GM19238 (cell line): ENCODE data around the gene VEGFB.

Experiments used
- DNase-seq: peaks from one replicate; pipeline ENCODE4 v3.0.0; 2011; ENCODE audit warnings: low spot score; ENCODE audit not compliant: insufficient read length

Gene VEGFB

DNA sequence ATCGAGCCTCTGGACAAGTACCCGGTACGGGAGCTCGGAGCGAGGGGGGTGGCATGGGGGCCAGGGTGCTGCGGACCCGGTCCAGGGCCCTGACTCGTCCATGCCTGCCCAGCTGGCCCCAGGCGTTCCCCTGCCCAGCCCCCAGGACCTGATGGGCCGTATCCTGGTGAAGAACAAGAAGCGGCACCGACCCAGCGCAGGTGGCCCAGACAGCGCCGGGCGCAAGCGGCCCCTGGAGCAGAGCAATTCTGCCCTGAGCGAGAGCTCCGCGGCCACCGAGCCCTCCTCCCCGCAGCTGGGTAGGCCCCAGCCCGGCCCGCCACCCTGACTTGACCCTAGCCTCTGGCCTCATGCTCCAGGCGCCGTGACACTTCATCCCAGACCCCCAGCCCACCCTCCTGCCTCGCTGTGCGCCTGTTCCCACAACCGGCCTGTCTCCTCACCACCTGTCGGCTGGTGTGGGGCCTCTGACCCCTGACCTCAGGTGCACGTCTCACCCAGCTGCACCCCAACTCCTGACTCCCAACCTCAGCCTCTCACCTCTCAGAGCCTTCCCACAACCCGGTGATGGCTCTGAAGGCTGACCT lies 24.7 kb downstream of the VEGFB start:
- DNase-seq, result no peak

DNA sequence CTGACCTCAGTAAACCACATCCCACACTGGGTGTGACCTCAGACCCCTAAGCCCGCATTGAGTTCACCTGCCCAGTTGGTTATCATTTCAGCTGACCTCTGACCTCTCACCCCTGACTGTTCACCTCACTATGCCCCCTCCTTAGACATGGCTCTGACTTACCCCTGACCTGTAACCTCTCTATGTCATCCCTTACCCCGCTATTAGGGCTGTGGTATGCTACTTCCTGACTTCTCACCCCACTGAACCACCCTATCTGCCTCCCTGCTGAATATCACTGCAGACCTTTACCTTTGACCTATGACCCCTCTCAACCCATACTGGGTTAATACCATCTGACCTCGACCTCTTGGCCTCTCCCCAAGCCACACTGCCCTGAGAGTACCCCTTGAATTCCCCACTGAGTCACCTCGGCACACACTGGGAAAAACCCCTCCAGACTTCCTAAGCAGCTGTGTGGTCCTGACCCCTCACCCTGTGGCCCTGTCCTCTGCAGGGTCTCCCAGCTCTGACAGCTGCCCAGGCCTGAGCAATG lies 25.2 kb downstream of the VEGFB start:
- DNase-seq, result no peak

DNA sequence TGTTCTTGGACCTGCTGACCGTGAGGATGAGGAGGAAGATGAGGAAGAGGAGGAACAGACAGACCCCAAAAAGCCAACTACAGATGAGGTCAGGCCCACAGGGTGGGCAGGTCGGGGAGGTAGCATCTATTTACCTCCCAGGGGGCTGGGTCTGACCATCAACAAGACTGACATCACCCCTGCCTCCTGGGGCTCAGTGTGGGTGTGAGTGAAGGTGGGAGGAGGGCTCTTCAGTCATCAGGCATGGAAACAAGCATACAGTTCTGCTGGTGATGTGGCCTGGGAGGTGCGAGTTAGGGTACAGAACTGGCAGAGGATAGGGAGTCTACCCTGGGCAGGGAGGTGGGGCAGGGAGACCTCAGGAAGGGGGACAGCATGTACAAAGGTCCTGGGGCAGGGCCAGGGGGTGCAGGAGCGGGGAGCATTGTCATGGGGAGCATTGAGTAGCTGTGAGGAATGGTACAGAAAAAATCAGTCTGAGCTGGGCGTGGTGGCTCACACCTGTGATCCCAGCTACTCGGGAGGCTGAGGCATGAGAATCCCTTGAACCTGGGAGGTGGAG lies 25.8 kb downstream of the VEGFB start:
- no peak for DNase-seq

DNA sequence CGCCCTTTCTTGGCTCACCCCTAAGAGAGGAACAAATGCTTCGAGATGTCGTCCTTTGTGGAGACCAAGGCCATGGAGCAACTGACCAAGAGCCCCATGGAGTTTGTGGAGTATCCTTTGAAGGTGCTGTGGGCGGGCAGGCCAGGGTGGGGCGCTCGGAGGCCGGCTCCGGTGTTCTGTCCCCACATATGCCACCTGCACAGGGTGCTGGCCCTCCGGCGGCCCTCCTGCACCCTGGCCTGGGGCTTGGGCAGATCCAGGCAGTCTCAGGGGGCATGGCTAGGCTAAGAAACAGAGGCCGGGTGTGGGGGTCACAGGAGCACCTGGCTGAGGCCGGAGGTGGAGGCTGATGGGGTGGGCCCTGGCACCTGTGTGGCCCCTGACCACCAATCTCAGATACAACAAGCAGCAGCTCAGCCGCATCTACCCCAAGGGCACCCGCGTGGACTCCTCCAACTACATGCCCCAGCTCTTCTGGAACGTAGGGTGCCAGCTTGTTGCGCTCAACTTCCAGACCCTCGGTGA lies 27.2 kb downstream of the VEGFB start:
- no peak for DNase-seq

DNA sequence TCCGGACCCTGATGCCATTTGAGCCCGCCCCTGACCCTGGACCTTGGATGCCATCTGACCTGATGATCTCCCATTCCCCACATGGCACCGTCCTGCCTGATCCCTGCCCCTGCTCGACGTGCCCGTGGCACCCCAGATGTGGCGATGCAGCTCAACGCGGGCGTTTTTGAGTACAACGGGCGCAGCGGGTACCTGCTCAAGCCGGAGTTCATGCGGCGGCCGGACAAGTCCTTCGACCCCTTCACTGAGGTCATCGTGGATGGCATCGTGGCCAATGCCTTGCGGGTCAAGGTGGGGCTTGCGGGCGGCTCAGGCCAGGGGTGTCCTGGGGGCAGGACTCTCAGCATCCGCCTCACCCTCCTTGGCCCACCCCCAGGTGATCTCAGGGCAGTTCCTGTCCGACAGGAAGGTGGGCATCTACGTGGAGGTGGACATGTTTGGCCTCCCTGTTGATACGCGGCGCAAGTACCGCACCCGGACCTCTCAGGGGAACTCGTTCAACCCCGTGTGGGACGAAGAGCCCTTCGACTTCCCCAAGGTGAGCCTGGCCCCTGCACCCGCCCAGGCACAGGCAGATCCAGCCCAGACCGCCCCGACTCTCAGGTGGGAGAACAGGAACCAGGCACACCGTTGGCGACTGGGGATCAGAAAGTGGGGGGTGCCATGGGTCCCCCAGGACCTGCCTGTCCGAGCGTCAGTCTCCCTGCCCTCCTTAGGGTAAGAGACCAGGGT lies 28.1 kb downstream of the VEGFB start:
- no peak for DNase-seq

DNA sequence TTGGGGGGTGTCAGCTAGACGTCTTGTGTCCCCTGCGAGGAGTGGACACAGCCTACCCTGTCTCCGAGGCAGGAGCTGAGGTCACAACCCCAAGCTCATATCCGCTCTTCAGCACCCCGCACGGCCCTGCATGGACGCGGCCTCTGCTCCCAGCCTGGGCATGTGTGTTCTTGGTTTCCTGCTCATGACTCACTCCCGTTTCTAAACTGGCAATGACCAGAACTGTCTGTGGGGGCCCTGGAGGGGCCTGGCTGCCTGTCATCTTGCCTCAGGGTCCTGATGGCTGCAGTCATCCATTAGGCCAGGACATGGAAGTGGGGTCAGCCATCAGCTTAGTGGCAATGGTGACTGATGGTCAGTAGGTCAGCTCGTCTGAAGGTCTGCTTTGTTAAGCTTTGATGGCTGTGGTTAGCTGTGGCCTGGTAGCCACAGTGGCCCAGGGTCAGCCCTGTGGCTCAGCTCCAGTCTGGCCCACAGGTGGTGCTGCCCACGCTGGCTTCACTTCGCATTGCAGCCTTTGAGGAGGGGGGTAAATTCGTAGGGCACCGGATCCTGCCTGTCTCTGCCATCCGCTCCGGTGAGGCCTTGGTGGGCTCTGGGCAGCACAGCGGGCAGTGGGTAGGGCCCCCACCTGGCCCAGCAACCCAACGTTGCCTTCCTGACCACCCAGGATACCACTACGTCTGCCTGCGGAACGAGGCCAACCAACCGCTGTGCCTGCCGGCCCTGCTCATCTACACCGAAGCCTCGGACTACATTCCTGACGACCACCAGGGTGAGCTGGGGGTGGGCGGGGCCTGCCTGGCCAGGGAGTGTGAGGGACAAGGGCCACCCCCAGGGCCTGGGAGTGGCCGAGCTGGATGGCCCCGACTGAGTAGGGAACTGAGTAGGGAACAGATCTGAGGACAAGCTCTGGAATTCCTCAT lies 28.9 kb downstream of the VEGFB start:
- no peak for DNase-seq

DNA sequence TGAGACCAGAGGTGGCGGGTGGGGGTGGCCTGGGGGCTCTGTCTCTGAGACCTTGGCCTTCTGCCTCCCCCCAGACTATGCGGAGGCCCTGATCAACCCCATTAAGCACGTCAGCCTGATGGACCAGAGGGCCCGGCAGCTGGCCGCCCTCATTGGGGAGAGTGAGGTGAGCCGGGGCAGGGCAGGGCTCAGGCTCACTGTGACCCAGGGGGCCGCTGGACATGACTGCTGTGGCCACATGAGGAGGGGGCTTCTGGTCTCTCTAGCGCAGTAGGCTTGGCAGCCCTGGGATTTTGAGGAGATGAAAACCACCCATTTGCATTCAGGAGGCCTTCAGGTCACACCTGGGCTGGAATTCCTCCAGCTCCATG lies 29.5 kb downstream of the VEGFB start:
- no peak for DNase-seq

DNA sequence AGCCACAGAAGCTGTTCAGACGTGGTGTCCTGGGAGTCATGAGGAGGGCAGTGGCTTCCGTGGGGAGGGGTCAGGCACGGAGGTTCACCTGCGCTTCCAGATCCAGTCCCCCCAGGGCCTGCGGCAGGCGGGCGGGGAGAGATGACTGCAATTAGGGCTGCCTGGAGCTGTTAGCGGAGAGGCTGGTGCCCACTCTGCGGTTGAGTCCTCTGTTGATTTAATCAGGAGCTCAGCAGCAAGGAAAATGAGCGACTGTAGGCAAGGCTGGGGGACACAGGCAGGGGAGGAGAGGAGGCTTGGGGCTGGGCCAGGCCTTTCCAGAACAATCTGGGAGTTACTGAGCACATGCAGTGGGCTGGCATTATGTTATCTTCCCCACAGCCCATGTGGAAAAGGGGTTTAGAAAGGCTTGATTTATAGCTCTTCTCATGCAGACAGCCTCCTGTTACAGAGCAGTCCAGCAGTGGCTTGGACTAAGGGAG lies 30.0 kb downstream of the VEGFB start:
- no peak for DNase-seq

DNA sequence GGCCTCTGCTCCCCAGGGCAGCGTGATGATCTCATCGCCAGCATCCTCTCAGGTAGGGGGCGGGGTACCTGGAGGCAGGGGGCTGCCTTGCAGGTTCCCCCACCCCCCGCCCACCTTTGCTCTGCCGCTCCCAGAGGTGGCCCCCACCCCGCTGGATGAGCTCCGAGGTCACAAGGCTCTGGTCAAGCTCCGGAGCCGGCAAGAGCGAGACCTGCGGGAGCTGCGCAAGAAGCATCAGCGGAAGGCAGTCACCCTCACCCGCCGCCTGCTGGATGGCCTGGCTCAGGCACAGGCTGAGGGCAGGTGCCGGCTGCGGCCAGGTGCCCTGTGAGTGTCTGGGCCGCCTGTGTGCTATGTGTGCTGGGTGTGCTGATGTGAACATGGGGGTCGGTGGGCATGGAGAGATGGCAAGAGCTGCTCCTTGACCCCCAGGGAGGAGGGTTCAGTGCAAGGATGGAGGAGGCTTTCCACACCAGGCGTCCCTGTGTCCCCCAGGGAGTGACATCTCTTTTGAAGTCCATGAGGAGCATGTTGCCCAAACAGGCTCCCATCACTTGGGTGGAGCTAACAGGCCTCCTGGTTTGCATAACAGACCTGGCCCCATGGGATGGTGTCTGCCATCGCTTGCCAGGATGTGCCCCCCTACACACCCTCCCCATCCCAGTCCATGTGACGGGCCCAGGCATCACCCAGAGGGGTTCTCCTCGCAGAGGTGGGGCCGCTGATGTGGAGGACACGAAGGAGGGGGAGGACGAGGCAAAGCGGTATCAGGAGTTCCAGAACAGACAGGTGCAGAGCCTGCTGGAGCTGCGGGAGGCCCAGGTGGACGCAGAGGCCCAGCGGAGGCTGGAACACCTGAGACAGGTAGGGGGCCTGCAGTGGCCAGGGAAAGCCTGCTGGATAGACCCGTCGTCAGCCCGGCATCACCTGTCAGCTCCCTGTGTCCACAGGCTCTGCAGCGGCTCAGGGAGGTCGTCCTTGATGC lies 31.1 kb downstream of the VEGFB start:
- no peak for DNase-seq

DNA sequence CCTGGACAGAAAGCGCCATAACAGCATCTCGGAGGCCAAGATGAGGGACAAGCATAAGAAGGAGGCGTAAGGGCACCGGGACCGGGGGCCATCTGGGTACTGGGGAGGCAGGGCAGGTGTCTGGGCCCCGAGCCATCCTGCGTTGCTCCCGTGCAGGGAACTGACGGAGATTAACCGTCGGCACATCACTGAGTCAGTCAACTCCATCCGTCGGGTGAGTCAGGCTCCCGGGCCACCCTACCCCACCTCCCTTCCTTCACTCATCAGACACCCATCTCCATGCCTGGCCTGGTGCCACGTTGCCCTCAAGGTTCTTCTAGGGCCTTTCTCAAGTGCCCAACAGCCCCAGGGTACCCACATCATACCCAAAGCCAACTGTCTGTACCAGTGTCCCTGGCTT lies 32.0 kb downstream of the VEGFB start:
- DNase-seq, result no peak

DNA sequence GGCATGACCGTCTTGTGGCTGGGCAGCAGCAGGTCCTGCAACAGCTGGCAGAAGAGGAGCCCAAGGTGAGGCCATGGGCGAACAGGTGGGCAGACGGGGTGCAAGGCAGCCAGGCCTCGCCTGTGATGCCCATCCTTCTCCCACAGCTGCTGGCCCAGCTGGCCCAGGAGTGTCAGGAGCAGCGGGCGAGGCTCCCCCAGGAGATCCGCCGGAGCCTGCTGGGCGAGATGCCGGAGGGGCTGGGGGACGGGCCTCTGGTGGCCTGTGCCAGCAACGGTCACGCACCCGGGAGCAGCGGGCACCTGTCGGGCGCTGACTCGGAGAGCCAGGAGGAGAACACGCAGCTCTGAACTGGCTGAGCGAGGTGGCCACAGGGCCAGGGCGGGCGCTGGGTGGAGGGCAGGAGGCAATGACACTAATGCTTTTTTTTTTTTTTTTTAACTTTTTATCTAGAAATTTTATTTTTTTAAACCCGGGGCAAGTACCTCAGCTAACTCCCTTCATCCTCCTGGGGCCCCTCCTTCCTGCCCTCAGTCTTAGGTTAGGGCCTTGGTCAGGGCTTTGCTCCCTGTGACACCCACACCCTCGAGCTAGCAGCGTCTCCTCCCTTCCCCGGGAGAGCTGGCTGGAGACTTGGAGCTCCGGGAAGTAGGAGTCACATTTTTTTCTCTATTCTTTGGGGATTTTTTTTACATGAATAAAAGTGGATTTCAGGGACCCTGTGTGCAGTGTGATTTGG lies 33.0 kb downstream of the VEGFB start:
- no peak for DNase-seq

DNA sequence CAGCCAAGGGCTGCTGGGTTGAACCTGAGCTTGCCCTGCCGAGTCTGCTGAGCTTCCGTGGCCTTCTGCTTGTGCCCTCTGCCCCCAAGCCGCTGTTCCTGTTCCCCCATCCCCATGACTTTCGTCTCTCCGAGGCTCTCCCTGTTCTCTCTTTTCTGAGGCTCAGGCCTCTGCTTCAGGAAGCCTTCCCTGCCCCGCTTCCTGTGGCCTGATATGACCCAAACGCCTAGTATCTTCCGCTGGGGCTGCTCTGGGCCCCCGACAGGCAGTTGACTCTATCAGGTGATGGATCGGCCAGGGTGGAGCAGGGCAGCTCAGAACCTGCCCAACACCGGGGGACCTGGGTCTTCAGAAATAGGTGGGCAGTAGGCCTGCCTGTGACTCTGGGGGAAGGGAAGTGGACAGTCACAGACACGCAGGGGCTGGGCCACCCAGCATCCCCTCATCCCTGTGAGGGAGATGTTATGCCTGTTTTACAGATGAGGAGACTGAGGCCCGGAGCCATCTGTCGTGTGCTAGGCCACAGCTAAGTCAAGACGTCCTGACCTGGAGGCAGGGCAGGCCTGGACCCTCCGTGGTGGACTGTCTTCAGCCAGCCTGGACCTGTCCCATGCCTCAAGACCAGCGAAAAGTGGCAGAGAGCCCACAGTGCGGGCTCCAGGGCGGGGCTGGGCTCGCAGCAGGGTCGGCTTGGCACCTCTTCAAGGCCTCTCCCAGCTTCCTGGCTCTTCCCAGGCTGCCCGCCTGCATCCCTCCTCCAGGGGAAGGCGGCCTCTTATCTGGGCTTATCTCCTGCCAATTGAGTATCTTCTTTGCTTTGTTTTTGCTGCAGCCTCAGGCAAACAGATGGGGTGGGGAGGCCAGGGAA lies 33.9 kb downstream of the VEGFB start:
- no peak for DNase-seq

DNA sequence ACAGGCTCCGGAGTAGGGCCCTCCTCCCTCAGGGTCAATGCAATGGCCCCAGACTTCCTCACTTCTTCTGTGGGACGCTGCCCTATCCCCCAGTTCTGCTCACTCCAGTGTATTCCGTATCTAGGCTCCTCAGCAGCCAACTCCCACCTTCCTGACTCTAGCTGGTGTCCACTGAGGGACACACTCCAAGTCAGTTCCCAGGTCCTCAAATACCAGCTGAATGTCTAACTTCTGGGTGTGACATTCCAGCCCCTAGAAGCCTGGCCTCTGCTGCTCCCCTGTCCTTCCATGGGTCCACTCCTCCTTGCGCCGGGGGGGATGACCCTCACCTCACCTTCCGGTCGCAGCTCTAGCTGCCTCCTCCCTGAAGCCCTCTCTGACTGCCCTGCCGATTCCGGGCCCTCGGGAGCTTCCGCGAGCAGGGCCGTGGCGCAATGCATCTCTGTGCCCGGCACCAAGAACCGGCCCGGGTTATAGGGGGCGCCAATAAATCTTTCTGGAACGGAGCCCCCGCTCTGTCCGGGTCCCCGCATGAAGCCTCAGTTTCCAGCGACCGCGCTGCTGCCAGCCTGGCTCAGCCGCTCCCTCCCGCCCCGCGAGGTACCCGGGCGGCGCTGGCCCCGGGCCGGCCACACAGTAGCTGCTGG lies 34.6 kb downstream of the VEGFB start:
- no peak for DNase-seq

DNA sequence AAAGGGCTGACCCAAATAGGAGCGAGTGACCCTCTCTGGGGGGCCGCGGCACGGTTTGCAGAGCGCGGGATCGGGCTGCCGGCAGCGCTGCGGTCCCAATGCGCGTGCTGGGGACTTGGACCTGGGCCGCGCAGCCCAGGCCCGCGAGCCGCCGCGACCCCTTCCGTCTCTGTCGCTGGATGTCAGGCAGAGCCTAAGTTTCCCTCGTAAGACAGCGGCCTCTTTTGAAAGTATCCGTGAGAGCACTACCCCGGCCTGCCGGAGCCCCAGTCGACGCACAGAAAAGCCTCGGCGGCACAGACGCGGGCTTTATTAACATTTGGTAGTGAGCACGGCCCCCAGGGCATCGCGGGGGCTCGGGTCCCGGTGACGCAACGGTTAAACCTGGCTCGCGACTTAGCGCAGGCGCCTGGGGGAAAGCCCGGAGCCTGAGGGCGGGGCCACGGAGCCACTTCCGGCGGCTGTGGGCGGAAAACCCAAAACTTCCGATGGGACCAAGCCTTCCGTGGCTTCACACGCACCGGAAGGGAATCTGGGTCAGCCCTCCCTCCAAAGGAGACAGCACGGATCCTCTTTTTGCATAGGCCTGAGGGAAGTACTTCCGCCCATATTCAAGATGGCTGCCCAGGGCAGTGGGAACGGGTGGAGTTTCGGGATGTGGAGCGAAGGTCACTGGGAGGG lies 35.3 kb downstream of the VEGFB start:
- DNase-seq, result peak; percentile 87

DNA sequence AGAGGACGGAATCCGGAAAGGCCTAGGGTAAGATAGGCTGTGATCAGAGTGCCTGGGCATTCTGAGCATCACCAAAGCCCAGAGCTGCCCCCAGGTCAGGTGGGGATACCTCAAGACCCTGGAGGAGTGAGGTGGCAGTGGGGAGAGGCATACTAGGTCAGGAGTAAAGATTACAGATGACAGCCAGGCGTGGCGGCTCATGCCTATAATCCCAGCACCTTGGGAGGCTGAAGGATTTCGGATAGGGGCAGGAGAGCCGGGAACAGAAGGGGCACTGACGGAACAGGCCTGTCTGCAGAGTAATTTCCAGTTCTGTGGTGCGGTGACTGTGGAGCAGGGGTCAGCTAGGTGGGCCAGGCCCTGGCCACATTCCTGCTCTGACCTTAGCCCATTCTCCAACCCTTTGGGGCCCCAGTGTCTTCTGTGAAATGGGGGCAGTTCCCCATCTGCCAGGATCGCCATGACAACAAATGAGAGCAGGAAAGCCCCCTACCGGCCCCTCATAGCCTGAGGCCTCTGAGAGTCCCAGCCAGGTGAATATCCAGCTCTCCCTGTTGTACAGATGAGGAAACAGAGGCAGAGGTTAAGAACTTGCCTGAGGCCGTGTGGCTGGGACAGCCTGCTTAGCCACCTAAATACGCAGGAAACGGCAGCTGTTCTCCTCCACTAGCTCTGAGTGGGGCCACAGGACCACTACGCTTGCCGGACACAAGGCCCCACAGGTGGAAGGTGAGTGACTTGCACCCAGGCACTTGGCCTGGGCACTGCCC lies 40.8 kb downstream of the VEGFB start:
- DNase-seq, result no peak

DNA sequence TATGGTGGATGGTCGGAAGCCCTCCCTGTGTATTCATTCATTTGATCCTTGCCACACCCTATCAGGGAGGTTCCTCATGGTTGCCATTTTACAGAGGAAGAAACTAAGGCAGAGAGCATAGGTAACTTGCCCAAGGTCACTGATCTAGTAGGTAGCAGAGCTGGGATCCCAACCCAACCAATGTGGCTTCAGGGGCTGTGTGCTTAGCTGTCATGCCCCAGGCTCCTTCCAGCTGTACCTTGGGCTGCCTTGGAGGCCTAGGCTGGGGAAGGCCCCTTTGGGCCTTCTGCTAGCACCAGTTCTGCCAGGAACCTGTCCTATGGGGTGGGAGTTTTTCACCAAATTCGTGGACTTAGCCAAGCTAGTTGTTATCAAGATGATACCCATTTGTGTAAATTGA lies 41.5 kb downstream of the VEGFB start:
- no peak for DNase-seq
